Measurements from ENCODE around the gene NVL. TPM values are rescaled to one million over a fixed set of nuclear protein-coding genes. Genes with fewer than 3 reads are reported as not detected.

Gene NVL
- total and polyA plus RNA-seq, 2 of the 8 experiments (the other 6 are each of a cell fraction or from before 2014, with no cell fraction given) = 22.7 to 45.8 TPM

DNA sequence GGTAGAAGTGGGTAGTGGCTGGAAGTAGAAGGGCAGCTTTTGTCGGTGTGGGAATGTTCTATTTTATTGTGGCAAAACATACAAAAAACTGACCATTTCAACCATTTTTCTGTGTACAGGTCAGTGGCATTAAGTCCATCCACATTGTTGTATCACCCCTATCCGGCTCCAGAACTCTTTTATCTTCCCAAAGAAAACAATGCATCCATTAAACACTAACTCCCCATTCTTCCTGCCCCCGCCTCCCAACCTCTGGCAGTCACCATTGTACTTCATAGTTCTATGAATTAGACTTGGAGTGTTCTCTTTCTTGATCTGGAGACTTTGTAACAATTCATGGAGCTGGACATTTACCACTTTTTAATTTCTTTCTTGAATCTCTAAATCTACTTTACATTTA lies 91.2 kb downstream of the NVL start:
- H2BK5ac ChIP-seq (ENCODE audit: low read depth, low read length) = no peak overlapping the region
- no peak overlapping the region for H3K4me3 ChIP-seq (ENCODE audit: extremely low read depth in 1 of 4, insufficient read depth in 2 of 4, low read depth in 3 of 4, low read length in 4 of 4)
- ChIA-PET CTCF (ENCODE audit: partially characterized antibody) (interaction anchor here (0.9 to 1.7 kb wide), 2 partner anchors 24 to 657 kb away, joined by 3 to 4 read pairs; no protein-coding TSS in a partner anchor), POLR2A (ENCODE audit: partially characterized antibody) (interaction anchor here (1.4 kb wide), 1 partner anchor 19 kb away, joined by 4 read pairs; no protein-coding TSS in a partner anchor)
- H3K14ac ChIP-seq (ENCODE audit: insufficient read length) = no peak overlapping the region
- no peak for FAIRE-seq
- H3K79me2 ChIP-seq (ENCODE audit: control insufficient read depth in 1 of 2, insufficient read depth in 2 of 2, low read length in 2 of 2) = no peaks in the 10 kb centered on the region
- peaks cover 2 to 23% (median 13%) of the 10 kb centered on the region in 4 experiments; a peak in 6 of 7 replicates for H3K4me1 ChIP-seq (replicated peaks in 1 of 4; ENCODE audit: control insufficient read depth in 3 of 4, insufficient read depth in 4 of 4, low read length in 3 of 4)
- no peak overlapping the region for H2BK20ac ChIP-seq (ENCODE audit: low read length)
- no peaks in the 10 kb centered on the region for H3K9me3 ChIP-seq (ENCODE audit: insufficient read depth in 2 of 2, low read depth in 1 of 2, low read length in 1 of 2)
- no peak overlapping the region for H3K27ac ChIP-seq (ENCODE audit: low read depth, low read length)
- H3K23ac ChIP-seq (ENCODE audit: insufficient read length) = no peak overlapping the region
- no peak overlapping the region for H2AFZ ChIP-seq (ENCODE audit: low read length)
- H3K27me3 ChIP-seq (replicated peaks in 1 of 4; ENCODE audit: control insufficient read depth in 3 of 4, extremely low read depth in 1 of 4, insufficient read depth in 3 of 4, low read length in 3 of 4) = no peaks in the 10 kb centered on the region; a peak in 1 of 7 replicates
- H3K9ac ChIP-seq (replicated peaks in 1 of 4; ENCODE audit: extremely low read depth in 1 of 4, low read depth in 3 of 4, low read length in 3 of 4) = no peak overlapping the region
- H2BK120ac ChIP-seq (replicated peaks; ENCODE audit: low read depth, low read length) = no peak overlapping the region
- no peaks in the 10 kb centered on the region for H4K20me1 ChIP-seq (replicated peaks in 1 of 2; ENCODE audit: control insufficient read depth in 1 of 2, insufficient read depth in 2 of 2, low read length in 2 of 2)
- H2BK15ac ChIP-seq (ENCODE audit: low read length) = no peak overlapping the region
- DNase-seq (ENCODE audit: low read depth in 1 of 2, low spot score in 2 of 2) = no peak
- no peak overlapping the region for H3K18ac ChIP-seq (ENCODE audit: extremely low read depth, low read length)
- peaks cover 0 to 6% (median 0%) of the 10 kb centered on the region in 4 experiments; a peak in 1 of 8 replicates for H3K36me3 ChIP-seq (ENCODE audit: control insufficient read depth in 2 of 4, insufficient read depth in 4 of 4, low read length in 3 of 4)
- TF ChIP-seq EZH2 (IDR thresholded peaks at IDR 0.05; ENCODE audit: low read depth, low read length, severe bottlenecking) = no peak
- TF ChIP-seq TAF7 (optimal IDR thresholded peaks at IDR 0.05; ENCODE audit: borderline replicate concordance, low read depth, low read length) = no peak
- TF ChIP-seq POLR2A (IDR thresholded peaks at IDR 0.05; ENCODE audit: control extremely low read depth in 1 of 2, low read depth in 2 of 2, low read length in 2 of 2) = no peak
- TF ChIP-seq ZNF274 (IDR thresholded peaks at IDR 0.05; ENCODE audit: borderline replicate concordance, extremely low read depth, low read length) = no peak
- H4K8ac ChIP-seq (ENCODE audit: extremely low read depth, insufficient read depth, low read length) = no peak overlapping the region
- 78% methylated on average over 3 of the region's 3 CpGs; no CpG with 5 or more reads in 1 of the 2 experiments for WGBS, 2 experiments (ENCODE audit: extremely low coverage in 1 of 2, insufficient coverage in 1 of 2, insufficient read length in 1 of 2, insufficient replicate concordance in 2 of 2, low coverage in 1 of 2, low lambda C conversion rate in 2 of 2, missing lambda C conversion rate in 1 of 2)
- H2BK12ac ChIP-seq (ENCODE audit: low read depth, low read length) = no peak overlapping the region
- H2AK5ac ChIP-seq (ENCODE audit: low read depth, low read length) = no peak overlapping the region
- no peaks in the 10 kb centered on the region; the same call in 1 of the 2 replicates for H3K79me1 ChIP-seq (ENCODE audit: low read depth, low read length)
- H3K23me2 ChIP-seq (ENCODE audit: low read depth, low read length) = no peaks in the 10 kb centered on the region
- no peak overlapping the region for H3K4ac ChIP-seq (replicated peaks; ENCODE audit: insufficient read length, low read depth, low read length)
- no peak overlapping the region for H3K4me2 ChIP-seq (ENCODE audit: insufficient read depth in 1 of 2, low read depth in 2 of 2, low read length in 2 of 2)
- H3K56ac ChIP-seq (replicated peaks; ENCODE audit: insufficient read length, low read depth, low read length) = no peak overlapping the region
- H4K91ac ChIP-seq (replicated peaks; ENCODE audit: insufficient read length, low read length) = no peak overlapping the region
- no peak overlapping the region for H4K5ac ChIP-seq (ENCODE audit: insufficient read length, low read depth, low read length)

Measured in H1 (cell line).